HG03108 (cell line): ENCODE measurements around the gene ATP6V1A.
"Not testable (repeated sequence)": the region's sequence is repeated elsewhere in the genome, so short reads cannot be mapped to it uniquely, and the experiment has no call there.

Experiments used
- ATAC-seq: cut with Tn5 transposase; IDR thresholded peaks from one replicate; pipeline ENCODE4 v1.9.1; 2021; ENCODE audit warnings: moderate library complexity; ENCODE audit not compliant: unreplicated experiment

The ATP6V1A gene

DNA sequence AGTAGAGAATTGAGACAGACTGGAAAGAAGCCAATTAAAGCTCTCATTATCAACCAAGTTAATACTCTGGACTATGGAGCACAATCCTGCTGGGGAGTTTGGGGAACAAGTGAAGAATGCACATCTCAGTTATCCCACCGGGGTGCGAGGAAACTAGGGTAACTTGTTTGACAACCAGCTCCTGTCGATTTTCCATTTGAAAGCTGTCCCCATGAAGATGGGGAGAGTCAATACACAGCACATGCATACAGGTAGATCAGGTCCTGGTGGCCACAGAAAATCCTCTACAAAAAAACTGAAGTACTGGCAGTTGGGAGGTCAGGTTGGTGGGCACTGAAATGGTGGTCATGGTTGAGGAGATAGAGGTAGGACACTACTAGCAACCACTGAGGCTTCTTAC, 66.0 kb downstream of the ATP6V1A start:
- ATAC-seq: no peak

DNA sequence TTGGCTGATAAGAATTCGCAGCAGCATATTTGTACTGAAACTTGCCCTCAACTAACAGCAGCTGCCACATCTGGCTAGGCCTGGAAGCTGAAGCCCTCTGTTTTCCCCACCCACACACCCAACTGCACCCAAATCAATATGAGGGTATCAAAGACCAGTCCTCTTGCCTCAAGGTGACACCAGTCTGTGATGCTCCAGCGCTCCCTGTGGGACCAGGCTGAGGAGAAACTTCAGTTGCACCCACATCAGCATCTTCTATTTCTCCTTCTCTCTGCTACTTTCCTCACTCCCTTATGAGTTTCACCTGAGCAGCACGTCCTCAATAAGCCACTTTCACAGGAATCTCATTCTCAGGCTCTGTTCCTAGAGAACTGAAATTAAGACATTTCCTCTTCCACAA, 73.0 kb downstream of the ATP6V1A start:
- ATAC-seq: no peak

DNA sequence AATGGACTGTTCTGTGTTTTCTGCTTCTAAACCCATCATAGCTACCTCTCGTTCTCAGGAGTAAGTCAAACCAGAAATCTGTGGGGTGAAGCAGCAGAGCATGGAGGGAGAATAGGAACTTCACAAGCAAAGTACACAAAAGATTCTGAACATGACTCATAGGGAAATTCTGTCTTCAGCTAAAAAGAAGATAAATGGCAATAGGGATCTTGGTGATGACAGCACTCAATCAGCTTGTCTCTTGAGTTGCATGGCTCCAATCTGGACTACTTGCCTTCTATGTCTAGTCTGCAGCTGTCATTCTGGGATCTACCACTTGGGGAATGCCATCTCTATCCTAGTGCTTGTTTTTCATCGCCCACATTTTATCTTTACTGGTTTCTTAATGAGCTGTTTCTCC, 78.3 kb downstream of the ATP6V1A start:
- ATAC-seq: peak; percentile 81

DNA sequence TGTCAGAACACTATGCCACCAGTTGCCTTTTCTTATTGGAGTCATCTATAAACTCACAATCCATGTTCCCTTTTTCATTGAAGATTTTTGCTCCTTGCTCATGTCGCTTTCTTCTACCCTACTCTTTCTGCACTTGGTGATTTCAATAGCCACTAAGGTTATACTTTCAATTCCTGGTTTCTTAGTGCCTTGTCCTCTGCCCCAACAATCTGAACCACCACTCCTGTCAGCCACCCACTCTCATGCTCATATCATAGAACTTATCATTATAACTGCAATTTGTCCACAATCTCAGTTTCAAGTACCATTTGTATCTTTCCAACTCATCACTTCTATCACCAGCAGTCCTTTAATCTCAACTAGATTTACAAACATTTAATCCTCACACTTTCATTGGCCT, 81.8 kb downstream of the ATP6V1A start:
- peak; percentile 24 for ATAC-seq

GRCh38 chr3:113829576-113830354, 82.9 kb downstream of the ATP6V1A start:
- no peak for ATAC-seq

DNA sequence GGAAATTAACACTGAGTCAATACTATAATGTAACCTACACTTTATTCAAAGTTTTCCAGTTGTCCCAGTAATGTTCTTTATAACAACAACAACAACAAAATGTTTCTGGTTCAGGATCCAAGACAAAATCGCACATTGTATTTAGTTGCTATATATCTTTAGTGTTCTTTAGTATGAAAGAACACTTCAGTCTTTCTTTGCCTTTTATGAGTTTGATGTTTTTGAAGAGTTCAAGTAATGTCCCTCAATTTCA, 84.2 kb downstream of the ATP6V1A start:
- no peak for ATAC-seq

- peak; percentile 36 for ATAC-seq
These were observed 85.8 kb downstream of the ATP6V1A start for GRCh38 chr3:113832477-113833164.

DNA sequence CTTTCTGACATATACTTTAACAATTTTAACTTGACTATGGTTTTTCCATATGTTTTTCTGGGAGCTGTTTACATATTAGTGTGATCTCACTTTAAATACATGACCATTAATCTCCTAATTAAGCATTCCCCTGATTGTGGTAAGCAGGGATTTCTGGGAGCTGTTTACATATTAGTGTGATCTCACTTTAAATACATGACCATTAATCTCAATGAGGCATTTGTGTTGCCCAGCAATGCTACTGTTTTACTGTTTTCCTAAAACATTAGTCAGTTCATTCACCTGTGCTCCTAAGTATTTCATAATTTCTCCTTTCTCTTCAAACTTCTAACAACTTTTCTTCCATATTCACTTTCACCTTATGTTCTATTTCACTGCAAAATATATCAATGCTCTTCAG, 88.1 kb downstream of the ATP6V1A start:
- no peak for ATAC-seq

- peak; percentile 94 for ATAC-seq
These were observed 91.9 kb downstream of the ATP6V1A start, which contains the start of gene GRAMD1C for GRCh38 chr3:113838631-113839209. Gene GRAMD1C (plus strand): TSS chr3:113838788. CDS start chr3:113838910, 122 bp downstream.

GRCh38 chr3:113839551-113839950, 92.7 kb downstream of the ATP6V1A start:
- ATAC-seq: no peak

- no peak for ATAC-seq
These were observed 97.9 kb downstream of the ATP6V1A start for GRCh38 chr3:113844622-113845222.

DNA sequence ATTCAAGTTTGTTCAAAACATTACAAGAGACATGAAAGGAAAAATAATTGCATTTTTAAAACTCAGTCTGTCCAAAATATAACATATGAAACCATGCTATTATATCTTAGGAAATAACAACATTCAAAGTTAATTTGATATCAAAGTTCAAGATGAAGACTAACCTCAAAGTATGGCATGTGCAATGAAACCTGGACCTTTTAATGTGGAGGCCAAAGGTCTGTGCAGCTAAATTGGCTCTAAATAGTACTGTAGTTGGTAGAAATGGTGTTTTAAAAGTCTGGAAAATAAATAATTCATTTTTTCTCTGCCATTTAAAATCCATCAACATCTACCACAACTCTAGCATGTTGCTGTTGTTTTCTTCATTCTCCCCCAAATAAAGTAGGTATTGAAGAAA, 100.4 kb downstream of the ATP6V1A start:
- ATAC-seq: no peak

GRCh38 chr3:113847664-113848461, 101.0 kb downstream of the ATP6V1A start:
- no peak for ATAC-seq

- not testable (repeated sequence) for ATAC-seq
These were observed 102.2 kb downstream of the ATP6V1A start for GRCh38 chr3:113849071-113849470.

DNA sequence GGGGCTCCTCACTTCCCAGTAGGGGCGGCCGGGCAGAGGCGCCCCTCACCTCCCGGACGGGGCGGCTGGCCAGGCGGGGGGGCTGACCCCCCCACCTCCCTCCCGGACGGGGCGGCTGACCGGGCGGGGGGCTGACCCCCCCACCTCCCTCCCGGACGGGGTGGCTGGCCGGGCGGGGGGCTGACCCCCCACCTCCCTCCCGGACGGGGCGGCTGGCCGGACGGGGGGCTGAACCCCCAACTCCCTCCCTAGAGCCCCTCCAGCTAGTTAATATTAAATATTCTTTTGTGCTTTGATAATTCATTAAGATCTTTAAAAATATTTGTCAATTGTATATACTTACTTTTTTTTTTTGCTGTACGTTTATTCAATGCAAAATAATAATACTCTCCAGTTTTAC, 103.0 kb downstream of the ATP6V1A start:
- not testable (repeated sequence) for ATAC-seq

DNA sequence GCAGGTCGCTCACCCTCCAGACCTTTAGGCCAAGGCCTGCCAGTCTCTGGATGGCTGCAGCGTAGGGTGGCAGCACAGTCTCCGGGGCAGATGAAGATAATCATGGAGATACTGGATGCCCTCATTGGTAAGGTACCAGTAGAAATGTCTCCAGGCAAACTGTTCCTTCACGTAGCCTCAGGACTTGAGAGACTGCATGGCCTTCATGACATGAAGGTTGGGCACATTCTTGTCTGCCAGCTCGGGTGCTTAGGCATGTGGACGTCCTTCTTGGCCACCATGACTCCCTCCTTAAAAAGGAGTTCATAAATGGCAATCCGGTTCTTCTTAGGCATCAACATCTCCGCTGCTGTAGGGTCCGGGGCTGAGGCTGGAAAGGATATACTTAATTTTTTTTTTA, 103.6 kb downstream of the ATP6V1A start:
- not testable (repeated sequence) for ATAC-seq

- ATAC-seq: no peak
These were observed 105.7 kb downstream of the ATP6V1A start for GRCh38 chr3:113852506-113852905.
